HUES48 (cell line): ENCODE data around the gene TANGO6.
A peak's percentile ranks its signal among the peaks of the same experiment; 100 is the strongest.

Experiments used
- H3K27ac ChIP-seq: one replicate; pipeline ENCODE4 v1.7.0; 2013; ENCODE audit warnings: low read depth, low read length, inconsistent platforms
- H3K27me3 ChIP-seq: 2 replicates; pipeline ENCODE4 v1.6.1; 2013; ENCODE audit warnings: mild to moderate bottlenecking, low read length; ENCODE audit not compliant: control insufficient read depth, insufficient read depth
- H3K36me3 ChIP-seq: 2 replicates; pipeline ENCODE4 v1.6.1; 2013; ENCODE audit warnings: low read length; ENCODE audit not compliant: control insufficient read depth, insufficient read depth
- H3K4me1 ChIP-seq: 2 replicates; pipeline ENCODE4 v1.6.1; 2013; ENCODE audit warnings: mild to moderate bottlenecking, low read length; ENCODE audit not compliant: control insufficient read depth, insufficient read depth
- H3K4me3 ChIP-seq: 2 replicates; pipeline ENCODE4 v1.5.1; 2013; ENCODE audit warnings: mild to moderate bottlenecking, low read depth, low read length
- H3K9ac ChIP-seq: 2 replicates; pipeline ENCODE4 v1.6.1; 2013; ENCODE audit warnings: mild to moderate bottlenecking, low read depth, low read length, moderate library complexity
- H3K9me3 ChIP-seq: 2 replicates; pipeline ENCODE4 v1.6.1; 2013; ENCODE audit warnings: low read length; ENCODE audit not compliant: control insufficient read depth, insufficient read depth

The TANGO6 gene

GRCh38 chr16:68991075-68991474, 147.7 kb downstream of the TANGO6 start:
- H3K4me1 ChIP-seq: peaks cover 61% of the 10 kb centered on the region
- H3K4me3 ChIP-seq: no peak overlapping the region
- no peaks in the 10 kb centered on the region for H3K27me3 ChIP-seq
- no peaks in the 10 kb centered on the region for H3K9me3 ChIP-seq
- no peak overlapping the region for H3K27ac ChIP-seq
- no peak overlapping the region for H3K9ac ChIP-seq
- H3K36me3 ChIP-seq: no peaks in the 10 kb centered on the region

- Histone ChIP-seq H3K4me3 (no peak overlapping the region), H3K4me1 (peaks cover 54% of the 10 kb centered on the region), H3K27me3 (no peaks in the 10 kb centered on the region), H3K27ac (peak overlapping the region; percentile 5), H3K36me3 (no peaks in the 10 kb centered on the region), H3K9ac (no peak overlapping the region), H3K9me3 (no peaks in the 10 kb centered on the region)
Observed at GRCh38 chr16:68992521-68992920, 149.2 kb downstream of the TANGO6 start.

GRCh38 chr16:68993456-68993855, 150.1 kb downstream of the TANGO6 start:
- H3K9me3 ChIP-seq: no peaks in the 10 kb centered on the region
- H3K27me3 ChIP-seq: no peaks in the 10 kb centered on the region
- H3K4me3 ChIP-seq: no peak overlapping the region
- H3K9ac ChIP-seq: no peak overlapping the region
- H3K4me1 ChIP-seq: peaks cover 45% of the 10 kb centered on the region
- H3K27ac ChIP-seq: peak overlapping the region; percentile 85
- no peaks in the 10 kb centered on the region for H3K36me3 ChIP-seq

- peaks cover 41% of the 10 kb centered on the region for H3K4me1 ChIP-seq
- no peak overlapping the region for H3K9ac ChIP-seq
- H3K4me3 ChIP-seq: no peak overlapping the region
- H3K27me3 ChIP-seq: no peaks in the 10 kb centered on the region
- H3K27ac ChIP-seq: peak overlapping the region; percentile 85
- no peaks in the 10 kb centered on the region for H3K36me3 ChIP-seq
- no peaks in the 10 kb centered on the region for H3K9me3 ChIP-seq
Observed at GRCh38 chr16:68993885-68994284, 150.6 kb downstream of the TANGO6 start.

GRCh38 chr16:68994324-68994723, 151.0 kb downstream of the TANGO6 start:
- Histone ChIP-seq H3K27ac (peak overlapping the region; percentile 85), H3K4me3 (no peak overlapping the region), H3K4me1 (peaks cover 41% of the 10 kb centered on the region), H3K9me3 (no peaks in the 10 kb centered on the region), H3K36me3 (no peaks in the 10 kb centered on the region), H3K9ac (no peak overlapping the region), H3K27me3 (no peaks in the 10 kb centered on the region)

GRCh38 chr16:68995011-68995504, 151.7 kb downstream of the TANGO6 start:
- Histone ChIP-seq H3K9ac (no peak overlapping the region), H3K9me3 (no peaks in the 10 kb centered on the region), H3K27ac (peak overlapping the region; percentile 85), H3K4me3 (0 out of 2 replicates have a peak overlapping the region, but pooled peaks have one; percentile 18), H3K27me3 (no peaks in the 10 kb centered on the region), H3K36me3 (no peaks in the 10 kb centered on the region), H3K4me1 (peaks cover 41% of the 10 kb centered on the region)

GRCh38 chr16:68997564-68997963, 154.2 kb downstream of the TANGO6 start:
- peaks cover 9% of the 10 kb centered on the region; the same call in 1 of the 2 replicates for H3K9me3 ChIP-seq
- H3K27ac ChIP-seq: no peak overlapping the region
- H3K4me3 ChIP-seq: no peak overlapping the region
- H3K4me1 ChIP-seq: peaks cover 34% of the 10 kb centered on the region
- H3K36me3 ChIP-seq: no peaks in the 10 kb centered on the region
- H3K9ac ChIP-seq: no peak overlapping the region
- no peaks in the 10 kb centered on the region for H3K27me3 ChIP-seq

- no peak overlapping the region for H3K4me3 ChIP-seq
- H3K27me3 ChIP-seq: no peaks in the 10 kb centered on the region
- no peak overlapping the region for H3K9ac ChIP-seq
- no peaks in the 10 kb centered on the region for H3K36me3 ChIP-seq
- peaks cover 22% of the 10 kb centered on the region for H3K9me3 ChIP-seq
- H3K27ac ChIP-seq: no peak overlapping the region
- H3K4me1 ChIP-seq: peaks cover 19% of the 10 kb centered on the region
Observed at GRCh38 chr16:68999114-68999513, 155.8 kb downstream of the TANGO6 start.

- H3K4me3 ChIP-seq: no peak overlapping the region
- no peaks in the 10 kb centered on the region for H3K36me3 ChIP-seq
- H3K4me1 ChIP-seq: no peaks in the 10 kb centered on the region
- no peak overlapping the region for H3K9ac ChIP-seq
- no peaks in the 10 kb centered on the region for H3K27me3 ChIP-seq
- peaks cover 27% of the 10 kb centered on the region for H3K9me3 ChIP-seq
- no peak overlapping the region for H3K27ac ChIP-seq
Observed at GRCh38 chr16:69003500-69003899, 160.2 kb downstream of the TANGO6 start.

GRCh38 chr16:69005641-69006355, 162.5 kb downstream of the TANGO6 start:
- H3K36me3 ChIP-seq: no peaks in the 10 kb centered on the region
- H3K9me3 ChIP-seq: peaks cover 27% of the 10 kb centered on the region
- H3K4me1 ChIP-seq: no peaks in the 10 kb centered on the region
- no peak overlapping the region for H3K9ac ChIP-seq
- no peak overlapping the region for H3K4me3 ChIP-seq
- H3K27me3 ChIP-seq: no peaks in the 10 kb centered on the region
- no peak overlapping the region for H3K27ac ChIP-seq

- H3K27me3 ChIP-seq: no peaks in the 10 kb centered on the region
- H3K4me1 ChIP-seq: no peaks in the 10 kb centered on the region
- H3K4me3 ChIP-seq: no peak overlapping the region
- no peaks in the 10 kb centered on the region for H3K36me3 ChIP-seq
- no peaks in the 10 kb centered on the region for H3K9me3 ChIP-seq
- H3K9ac ChIP-seq: no peak overlapping the region
- no peak overlapping the region for H3K27ac ChIP-seq
Observed at GRCh38 chr16:69012906-69013305, 169.6 kb downstream of the TANGO6 start.
